Activated CD8-positive, alpha-beta memory T cell treated with anti-CD3 and anti-CD28 coated beads, Interleukin-2, amount 50 U/mL, for 4 hours (primary cell): ENCODE results near the gene HIVEP3.

ENCODE experiments used
- DNase-seq: peaks from one replicate; pipeline ENCODE4 v3.0.0-alpha.2; 2020

The HIVEP3 gene

GRCh38 chr1:41621791-41622190 lies 296.9 kb downstream of the HIVEP3 start:
- DNase-seq, result no peak

- DNase-seq, result no peak
Measured at GRCh38 chr1:41621256-41621655, 297.5 kb downstream of the HIVEP3 start.

GRCh38 chr1:41620365-41621169 lies 298.2 kb downstream of the HIVEP3 start:
- DNase-seq, result no peak

DNA sequence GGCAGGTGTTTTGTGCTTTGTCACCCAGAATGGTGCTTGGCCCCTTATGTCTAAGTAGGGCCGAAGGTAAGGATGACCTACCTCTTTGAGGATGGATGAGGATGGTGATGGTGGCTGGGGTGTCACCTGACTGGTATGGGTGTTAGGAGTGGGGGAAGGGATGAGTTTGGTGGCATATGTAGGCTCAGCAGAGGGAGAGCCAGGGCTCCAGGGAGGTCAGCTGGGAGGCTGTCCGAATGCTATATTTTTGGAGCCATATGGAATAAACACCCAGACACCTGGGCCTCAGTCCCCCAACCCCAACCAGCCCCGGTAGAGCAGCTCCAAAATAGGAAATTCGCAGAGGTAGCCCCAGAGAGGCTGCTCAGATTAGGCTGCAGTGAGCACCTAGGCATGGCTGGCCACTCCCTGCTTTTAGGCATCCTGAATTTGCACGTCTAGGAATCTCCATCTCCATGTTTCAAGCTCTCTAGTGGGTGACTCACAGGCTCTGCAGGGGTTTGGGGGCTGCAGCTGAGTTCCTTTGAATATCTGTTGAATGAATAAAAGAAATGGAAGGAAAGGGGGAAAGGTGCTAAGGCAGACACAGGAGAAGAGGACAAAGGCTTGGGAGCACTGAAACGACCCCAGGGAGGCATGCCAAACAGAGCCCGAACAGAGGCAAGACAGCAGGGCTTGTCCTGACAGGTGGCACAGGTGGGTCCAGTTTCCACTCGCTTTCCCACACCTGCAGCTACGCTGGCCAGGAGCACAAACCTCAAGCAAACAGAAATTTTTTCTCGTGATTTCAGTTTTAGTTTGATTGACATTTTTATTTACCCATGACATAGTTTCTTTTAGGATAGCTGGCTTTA lies 299.0 kb downstream of the HIVEP3 start:
- no peak for DNase-seq

DNA sequence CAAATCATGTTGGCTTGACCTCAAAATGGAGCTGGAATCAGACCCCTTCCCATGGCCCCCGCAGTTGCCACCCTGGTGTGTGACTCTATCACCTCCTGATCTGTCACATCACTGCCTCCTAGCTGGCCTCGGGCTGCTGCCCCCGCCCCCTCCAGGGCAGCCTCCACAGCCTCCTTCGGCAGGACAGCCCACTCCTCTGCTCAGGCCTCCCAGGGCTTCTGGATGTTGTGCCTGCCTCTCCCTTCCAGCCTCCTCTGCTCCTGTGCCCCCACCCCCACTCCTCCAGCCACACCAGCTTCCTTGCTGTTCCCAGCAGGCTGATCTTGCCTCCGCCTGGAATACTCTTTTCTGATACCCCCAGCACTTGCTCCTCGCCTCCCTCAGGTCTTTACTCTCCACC lies 299.9 kb downstream of the HIVEP3 start:
- no peak for DNase-seq

DNA sequence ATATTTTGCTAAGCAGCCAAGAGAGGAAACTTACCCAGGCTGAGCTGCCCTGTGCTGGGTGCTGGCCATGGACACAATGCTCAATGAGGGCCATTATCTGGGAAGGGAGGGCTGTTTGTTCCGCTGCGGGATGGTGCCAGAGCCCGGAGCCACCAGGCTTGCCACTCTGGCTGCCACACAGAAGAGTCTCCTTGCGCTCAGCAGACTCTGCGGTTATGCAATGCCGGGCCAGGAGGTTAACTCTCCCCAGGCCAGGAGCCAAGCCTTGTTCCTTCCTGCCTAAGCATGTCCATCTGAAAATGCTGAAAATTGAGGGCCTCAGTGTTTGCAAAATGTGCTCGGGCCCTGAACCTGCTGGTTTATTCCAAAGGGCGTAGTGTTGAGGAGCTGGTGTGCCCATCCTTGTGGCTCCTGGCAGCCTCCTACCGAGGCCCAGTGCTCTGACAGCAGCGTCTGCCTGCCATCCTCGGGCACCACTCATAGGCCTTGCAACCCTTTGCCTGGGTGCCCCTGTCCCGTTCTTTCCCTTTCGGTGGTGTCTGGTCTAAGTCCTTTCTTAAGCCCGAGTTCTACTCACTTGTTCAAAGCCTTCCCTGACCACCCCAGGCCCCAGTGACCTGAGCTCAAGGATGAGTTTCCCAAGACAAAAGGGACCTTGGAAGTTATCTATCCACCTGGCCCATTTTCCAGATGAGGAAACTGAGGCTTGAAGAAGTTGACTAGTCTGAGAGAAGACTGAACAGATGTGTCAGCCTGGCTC lies 300.5 kb downstream of the HIVEP3 start:
- DNase-seq, result no peak

- no peak for DNase-seq
Measured at GRCh38 chr1:41617336-41617735, 301.4 kb downstream of the HIVEP3 start.

- no peak for DNase-seq
Measured at GRCh38 chr1:41616563-41616962, 302.2 kb downstream of the HIVEP3 start.

DNA sequence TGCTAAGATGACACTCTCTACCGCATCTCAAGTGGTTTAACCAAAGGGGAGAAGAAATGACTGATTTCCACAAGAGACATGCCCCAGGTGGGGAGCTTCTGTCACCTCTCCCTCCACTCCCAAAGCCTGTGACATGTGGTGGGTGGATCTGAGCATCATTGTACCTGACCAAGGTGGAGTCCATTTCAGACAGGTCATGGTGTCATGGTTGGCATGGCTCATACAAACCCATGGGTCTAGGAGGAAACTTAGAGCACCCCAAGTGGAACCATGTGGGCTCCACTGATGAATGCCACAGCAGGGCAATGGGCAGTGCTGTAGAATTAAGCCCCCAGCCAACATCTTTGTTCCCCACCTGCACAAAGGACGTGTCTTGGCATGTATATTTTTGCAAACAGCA lies 302.7 kb downstream of the HIVEP3 start:
- no peak for DNase-seq

DNA sequence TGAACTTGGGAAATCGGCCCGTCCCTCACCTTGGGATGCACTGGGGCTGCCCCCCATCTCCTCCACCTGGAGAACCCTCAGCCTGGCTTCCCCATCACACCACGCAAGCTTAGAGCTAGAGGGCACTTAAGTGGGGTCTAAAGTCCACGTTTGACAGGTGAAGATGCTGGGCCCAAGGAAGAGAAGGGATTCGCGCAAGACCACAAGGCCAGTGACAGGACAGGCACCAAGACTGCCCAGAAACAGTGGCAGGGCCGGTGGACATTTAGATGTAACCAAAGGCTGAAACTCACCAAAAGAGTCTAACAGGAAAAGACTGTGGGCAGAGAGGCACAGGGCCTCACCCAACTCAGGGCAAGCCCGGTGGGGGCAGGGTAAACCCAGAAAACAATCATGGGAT lies 303.4 kb downstream of the HIVEP3 start:
- no peak for DNase-seq

DNA sequence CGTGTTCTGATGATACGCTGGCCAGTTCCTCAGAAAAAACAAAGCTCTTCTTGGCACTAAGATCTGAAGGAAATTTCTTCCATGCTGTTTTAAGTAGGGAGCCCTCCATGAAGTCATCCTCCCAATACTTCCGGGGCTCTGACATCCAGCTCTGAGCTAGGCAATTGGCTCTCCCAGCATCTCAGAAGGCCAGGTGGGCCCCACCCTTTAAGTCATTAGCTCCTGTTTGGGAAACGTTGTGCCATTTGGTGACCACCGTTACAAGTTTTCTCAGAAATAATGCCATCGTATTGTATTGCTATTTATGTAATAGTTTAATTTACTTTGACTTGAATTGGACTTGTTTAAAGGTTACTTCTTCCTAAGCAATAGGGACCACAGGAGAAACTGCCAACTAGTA lies 303.9 kb downstream of the HIVEP3 start:
- no peak for DNase-seq

DNA sequence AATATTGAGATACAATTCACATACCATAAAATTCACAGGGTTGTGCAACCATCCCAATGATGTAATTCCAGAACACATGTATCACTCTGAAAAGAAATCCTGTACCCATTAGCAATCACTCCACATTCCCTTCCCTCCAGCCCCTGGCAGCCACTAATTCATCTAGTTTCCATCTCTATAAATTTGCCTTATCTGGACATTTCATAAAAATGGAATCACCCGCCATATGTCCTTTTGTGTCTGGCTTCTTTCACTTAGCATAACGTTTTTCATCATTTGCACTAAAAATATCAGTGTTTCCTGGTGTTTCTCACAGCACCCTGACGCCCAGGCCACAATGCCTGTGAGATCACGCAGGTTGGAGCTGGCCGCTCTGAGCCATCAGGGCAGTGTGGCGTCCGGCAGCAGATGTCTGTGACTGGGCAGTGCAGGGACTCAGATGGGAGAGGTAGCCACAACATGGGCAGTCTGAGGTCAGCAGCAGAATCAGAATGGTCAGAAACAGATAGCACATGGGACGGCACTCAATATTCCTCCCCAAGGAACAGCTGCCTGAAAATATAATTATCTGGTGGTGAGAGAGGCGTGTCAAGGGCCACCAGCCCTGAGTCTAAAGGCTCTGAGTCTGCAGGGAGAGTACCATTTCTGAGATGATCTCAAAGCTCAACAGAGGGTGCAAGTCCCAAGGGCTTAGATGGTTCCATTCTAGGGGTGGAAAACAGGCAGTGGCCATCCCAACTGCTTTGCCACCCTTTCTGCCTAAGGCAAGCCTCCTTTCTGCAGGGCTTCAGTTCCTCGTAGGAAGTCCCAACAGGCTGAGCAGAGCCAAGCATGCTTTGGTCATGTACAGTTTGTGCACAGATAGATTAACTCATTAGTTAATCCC lies 304.8 kb downstream of the HIVEP3 start:
- DNase-seq, result no peak

GRCh38 chr1:41612953-41613352 lies 305.8 kb downstream of the HIVEP3 start:
- DNase-seq, result no peak

DNA sequence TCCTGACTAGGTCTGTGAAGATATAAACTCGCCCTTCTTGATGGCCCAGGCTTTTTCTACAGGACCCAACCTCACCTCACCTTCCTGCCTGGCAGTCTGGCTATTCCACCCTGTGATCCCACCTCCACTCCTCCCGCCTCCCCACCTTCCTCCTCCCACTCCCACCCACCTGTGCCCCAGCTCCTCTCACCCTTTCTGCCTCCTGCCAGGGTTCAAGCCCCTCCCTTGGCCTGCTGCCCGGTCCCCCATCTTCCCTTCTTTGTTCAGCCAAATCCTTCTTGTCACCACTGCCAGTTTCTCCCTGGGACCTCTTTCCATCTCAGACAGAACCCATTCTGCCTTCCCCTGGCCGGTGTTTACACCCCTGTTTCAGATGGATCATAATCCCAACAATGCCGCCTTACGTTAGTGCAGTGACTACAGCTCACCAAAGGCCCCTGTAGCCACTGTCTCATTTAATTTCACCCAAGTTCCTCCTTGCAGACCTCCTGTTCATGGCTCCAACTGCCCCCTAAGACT lies 306.7 kb downstream of the HIVEP3 start:
- DNase-seq, result no peak

- no peak for DNase-seq
Measured at GRCh38 chr1:41611068-41611931, 307.4 kb downstream of the HIVEP3 start.

GRCh38 chr1:41610361-41610760 lies 308.4 kb downstream of the HIVEP3 start:
- no peak for DNase-seq

DNA sequence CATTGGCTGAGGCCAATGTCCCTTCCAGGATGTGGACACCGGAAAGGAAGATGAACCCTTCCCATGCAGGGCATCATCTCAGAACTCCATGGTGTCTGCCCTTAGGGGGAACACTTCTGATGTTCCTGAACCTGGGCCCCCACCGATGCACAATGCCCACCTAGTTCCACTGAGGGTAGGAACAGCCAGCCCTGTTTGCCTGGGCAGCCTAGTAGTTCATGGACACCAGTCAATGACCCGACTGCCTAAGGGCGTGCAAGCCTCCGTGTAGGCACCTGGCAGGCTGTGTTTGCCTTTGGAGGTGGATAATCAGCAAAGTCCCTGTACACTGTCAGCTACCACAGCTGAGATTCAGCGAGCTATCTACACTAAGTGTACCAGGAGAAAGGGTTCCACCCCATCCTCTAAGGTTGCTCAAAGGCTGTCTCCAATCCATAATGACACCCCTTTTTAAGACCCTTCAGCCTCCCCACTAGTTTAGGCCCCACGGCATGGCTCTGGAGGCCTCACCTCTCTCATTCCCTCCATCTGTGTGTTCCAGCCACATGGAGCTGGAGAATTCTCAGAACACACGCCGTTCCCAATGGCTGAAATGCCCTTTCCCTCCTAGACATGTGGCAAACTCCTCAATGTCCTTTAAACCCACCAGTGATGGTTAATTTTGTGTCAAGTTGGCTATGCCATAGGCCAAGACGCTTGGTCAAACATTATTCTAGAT lies 309.4 kb downstream of the HIVEP3 start:
- no peak for DNase-seq

GRCh38 chr1:41608211-41608610 lies 310.5 kb downstream of the HIVEP3 start:
- no peak for DNase-seq

GRCh38 chr1:41607808-41608207 lies 310.9 kb downstream of the HIVEP3 start:
- DNase-seq, result no peak

DNA sequence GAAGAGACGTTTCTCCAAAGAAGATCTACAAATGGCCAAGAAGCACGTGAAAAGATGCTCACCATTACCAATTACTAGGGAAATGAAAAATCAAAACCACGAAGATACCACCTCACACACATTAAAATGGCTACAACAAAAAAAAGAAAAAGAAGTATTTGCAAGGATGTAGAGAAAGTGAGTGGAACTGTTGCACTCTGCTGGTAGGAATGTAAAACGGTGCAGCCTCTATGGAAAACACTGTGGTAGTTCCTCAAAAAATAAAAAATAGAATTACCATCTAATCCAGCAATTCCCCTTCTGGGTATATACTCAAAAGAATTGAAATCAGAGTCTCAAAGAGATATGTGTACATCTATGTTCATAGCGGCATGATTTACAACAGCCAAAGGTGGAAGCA lies 318.8 kb downstream of the HIVEP3 start:
- DNase-seq, result no peak
